ENCODE data around the gene ERMN. TPM values are rescaled to one million over a fixed set of nuclear protein-coding genes. Genes with fewer than 3 reads are reported as not detected.
A peak's percentile ranks its signal among the peaks of the same experiment; 100 is the strongest.

The ERMN gene
- total RNA-seq, 1 experiment from 2014 or later, result 0.06 TPM

DNA sequence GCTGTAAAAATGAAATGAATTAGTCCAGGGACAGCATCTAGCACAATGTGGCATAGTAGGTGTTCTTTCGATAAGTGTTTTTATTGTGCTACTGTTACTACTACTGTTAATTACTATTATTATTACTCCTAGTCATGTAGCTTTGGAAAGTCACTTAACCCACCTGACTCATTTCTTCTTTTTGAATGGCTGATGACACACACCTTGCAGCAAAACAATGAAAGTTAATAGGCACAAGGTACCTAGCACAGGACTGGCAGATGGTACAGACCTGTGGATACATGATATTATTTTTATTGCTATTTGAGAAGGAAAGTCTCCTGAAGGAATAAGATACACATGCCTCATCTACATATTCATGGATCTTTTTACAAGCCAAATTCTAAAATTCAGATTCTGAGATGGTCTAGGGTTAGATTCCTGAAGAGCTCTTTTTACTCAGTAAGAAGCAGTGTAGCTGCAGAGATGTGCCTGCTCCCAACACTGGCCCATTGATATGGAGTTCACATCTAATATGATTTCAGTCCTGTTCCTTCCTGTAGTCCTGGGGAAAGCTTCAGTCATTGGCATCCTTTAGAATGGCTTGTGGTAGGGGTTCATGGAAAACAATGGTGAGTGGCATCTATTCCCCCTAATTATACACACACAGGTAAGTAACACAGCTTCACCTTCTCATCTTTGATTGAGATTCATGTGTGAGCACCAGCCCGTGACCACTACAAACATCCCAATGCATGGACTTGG is 7.9 kb upstream of the ERMN start:
- DNase-seq (ENCODE audit: low read depth), result no peak

DNA sequence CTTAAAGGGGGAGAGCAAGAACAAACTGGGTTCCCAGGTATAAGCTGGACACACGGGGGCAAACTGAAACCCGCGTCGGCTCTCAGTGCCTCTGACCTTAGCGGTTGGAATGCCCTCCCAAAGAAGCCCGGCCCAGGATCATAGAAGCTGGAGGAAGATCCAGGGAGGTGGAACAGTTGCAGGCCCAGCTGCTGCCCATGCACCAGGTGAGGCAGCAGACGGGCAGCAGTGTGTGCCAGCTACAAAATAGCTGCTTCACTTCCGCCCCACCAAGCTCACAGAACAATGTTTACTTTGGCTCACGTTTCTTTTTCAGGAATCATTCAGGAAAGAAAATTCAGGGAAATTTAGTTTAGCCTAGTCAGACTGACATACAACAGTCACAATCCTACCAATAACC is 3.9 kb upstream of the ERMN start:
- DNase-seq (ENCODE audit: low read depth), result peak; percentile 43

DNA sequence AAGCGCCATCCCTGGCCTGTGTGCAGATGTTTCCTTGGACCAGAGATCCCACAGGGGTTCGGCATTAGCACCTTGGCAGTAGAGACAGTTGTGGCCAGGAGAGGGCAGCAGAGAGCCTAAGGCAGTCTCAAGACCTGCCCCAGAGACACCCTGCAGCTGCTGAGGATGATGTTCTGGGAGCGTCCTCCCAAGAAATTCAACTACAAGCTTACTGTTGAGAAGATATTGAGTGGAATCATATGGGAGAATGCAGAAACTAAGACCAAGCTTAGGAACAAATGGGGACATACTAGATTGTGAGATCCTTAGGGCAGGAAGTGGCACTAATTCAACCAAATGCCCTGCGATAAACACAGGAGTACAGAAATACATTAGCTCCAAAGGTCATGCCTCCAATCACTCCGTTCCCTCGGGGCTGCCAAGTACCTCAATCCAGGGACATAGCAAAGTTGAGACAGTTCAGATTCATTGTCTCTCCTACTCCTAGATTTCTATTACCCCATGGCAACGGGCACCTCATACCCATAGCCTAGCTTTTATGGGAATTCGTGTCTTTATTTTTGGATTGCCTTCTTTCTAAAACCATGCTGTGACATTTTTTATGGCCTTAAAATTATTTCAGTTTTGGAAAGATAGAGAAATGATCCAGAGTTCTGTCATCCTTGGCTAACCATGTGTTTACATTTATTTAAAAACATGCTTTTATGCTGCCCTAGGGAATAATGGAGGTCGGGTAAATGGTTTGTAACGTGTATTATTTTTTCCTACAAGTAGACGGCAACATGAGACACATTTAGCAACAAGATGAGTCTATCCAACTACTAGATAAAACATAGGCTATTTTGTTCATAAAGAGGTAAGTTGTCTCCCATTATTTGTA is 2.2 kb upstream of the ERMN start:
- DNase-seq (ENCODE audit: low read depth), result peak; percentile 68

DNA sequence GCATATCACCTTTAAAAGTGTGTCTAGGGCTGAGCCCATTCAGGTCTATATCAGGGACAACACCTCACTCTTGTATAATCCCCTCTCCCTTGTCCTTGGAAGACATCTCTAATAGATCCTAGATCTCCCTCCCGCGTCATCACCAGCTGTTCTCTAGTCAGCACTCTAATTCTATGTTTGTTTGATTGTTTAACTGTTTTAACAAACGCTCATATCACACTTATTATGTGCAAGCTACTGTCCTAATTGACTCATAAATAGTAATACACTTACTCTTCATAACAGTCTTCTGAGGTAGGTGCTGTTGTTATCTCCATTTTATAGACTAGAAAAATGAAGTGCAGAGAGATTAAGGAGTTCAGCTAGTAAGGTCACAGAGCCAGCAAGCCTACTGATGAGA is 1.6 kb upstream of the ERMN start:
- DNase-seq (ENCODE audit: low read depth), result no peak

DNA sequence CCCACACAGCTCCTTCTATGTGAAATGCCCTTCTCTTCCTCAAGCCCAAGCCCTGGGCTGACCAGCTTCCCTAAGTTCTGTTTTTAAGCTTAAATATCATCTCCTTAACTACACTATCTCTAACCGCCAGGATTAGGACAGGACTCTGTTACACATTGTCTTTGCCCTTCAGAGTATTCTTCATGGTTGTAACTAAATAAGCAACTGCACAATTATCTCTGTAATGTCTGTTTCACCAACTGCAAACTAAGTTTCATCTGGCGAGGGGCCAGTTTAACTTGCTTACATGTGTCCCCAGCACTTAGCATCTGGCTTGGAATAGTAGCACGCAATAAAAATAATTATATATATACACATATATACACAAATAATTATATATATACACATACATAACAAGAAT is 1.1 kb upstream of the ERMN start:
- DNase-seq (ENCODE audit: low read depth), result no peak

DNA sequence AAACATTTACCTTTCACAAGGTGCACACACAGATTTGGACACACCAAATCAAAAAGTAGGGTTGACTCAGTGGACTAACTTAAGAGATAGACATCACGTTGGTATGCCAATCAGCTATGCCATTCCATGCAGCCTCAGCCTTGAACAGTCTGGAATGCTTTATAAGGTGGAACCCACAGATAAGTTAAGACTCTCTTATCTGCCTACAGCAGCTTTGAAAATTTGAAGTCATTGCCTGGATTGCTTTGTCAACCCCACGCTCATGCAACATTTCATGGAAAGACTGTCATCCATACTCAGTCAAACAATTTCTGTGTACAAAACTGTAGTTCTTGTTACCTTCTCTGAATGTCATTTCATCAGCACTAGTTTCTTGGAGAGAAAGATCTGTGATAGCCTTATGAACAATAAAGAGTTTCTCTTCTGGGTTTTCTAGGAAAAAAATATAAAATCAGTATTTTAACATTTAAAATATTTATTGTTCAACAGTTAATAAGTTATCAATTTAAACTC is 1.2 kb downstream of the ERMN start:
- no peak for DNase-seq (ENCODE audit: low read depth)

DNA sequence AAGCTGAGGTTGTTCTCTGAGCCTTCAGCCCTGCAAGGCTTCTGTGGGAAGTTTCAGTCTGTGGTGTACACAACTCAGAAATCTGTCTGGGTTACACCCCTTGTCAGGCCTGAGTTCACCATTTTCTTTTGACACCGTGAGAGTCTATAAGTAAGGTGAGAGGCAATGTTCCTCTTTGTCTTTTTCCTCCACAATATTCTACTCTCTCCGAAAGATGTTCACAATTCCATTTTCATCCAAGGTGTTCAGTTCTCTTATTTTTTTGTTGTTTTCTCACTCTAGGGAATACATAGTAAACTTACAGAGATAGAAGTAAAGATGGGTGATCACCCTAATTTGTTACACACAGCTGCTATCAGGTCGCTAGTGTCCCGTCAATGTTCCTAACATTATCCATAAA is 3.2 kb downstream of the ERMN start:
- DNase-seq (ENCODE audit: low read depth), result no peak

DNA sequence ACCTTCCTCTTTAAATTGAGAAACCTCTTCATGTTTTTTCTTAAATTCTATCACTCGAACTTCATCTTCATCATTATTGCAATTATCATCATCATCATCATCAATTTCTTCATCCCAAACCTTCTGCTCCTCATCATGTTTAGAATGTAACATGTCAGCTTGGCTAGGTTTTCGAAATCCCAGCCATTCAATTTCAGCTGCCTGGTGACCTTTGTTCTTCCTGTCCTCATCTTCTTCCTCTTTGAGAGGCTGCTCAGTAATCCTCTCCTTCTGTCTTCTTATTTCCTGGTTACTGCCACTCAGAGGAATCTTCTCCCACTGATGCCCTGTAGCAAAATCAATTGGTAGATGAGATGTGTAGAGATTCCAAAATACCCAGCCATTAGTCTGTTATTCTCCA is 4.2 kb downstream of the ERMN start:
- no peak for DNase-seq (ENCODE audit: low read depth)

DNA sequence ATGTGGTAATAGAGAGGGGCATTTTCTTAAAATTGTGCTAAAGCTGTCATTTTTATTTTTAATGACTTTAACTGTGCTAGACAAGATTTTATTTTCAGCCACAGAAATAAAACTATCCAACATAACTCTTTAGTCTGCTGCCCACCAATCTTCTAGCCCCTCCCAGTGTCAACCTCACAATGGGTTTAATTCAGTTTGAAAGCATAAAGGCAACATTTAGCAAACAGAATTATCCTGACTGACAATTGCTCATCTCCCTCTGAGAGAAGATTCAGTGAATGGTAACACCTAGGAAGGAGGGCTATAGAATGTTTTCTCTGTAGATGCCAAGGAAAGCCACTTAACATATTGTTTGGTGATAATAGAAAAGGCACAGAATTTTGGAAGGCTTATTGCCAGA is 5.2 kb downstream of the ERMN start:
- no peak for DNase-seq (ENCODE audit: low read depth)

DNA sequence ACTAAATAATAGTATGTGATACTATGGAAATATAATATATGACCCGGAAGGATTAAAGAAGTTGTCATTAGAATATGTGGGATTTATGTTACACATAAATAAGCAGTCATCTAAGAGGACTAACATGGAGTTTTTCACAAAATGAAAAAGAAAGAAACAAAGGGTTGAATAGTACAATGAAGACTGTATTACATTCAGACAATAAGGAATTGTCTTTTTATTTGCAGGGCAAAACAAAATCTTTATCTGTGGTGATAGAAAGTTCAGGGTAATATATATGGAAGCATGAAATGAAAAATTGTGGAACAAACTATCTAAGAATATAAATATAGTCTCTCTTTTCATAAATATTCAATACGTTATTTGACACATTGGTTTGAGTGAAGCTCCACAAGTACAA is 5.8 kb downstream of the ERMN start:
- no peak for DNase-seq (ENCODE audit: low read depth)

DNA sequence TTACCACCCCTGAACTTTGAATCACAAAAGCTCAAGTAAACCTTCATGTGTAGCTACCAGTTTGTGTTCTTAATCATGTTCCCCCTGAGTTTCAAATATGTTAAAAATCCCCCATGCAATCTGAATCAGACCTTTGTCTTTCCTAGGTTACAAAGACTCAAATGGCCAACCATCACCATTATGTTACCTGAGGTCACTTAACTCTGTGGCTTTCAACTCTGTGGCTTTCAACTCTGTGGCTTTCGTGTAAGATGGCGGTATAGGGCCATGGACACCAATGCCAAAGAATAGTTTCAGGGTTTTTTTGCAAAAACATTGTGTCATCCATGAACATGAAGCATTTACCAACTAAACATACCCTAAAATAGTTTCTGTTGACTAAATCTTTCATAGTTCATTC is 6.7 kb downstream of the ERMN start:
- no peak for DNase-seq (ENCODE audit: low read depth)

DNA sequence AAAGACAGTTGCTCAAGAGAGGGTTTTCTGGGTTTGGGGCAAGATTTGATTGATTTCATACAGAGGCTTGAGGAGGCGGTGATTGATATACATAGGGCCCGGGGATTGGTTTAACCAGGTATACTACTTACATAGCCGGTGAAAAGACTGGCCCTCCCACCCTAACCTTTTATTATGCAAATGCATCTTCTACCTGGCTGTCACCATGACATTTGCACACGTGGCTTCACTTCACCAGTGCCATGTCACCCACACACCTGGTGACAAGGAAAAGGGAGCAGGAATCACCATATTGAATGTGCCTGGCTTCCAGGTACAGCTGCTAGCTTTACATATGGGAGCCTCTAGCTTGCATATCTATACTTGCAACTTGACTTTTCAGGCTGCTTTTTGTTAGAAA is 9.7 kb downstream of the ERMN start:
- DNase-seq (ENCODE audit: low read depth), result no peak

DNA sequence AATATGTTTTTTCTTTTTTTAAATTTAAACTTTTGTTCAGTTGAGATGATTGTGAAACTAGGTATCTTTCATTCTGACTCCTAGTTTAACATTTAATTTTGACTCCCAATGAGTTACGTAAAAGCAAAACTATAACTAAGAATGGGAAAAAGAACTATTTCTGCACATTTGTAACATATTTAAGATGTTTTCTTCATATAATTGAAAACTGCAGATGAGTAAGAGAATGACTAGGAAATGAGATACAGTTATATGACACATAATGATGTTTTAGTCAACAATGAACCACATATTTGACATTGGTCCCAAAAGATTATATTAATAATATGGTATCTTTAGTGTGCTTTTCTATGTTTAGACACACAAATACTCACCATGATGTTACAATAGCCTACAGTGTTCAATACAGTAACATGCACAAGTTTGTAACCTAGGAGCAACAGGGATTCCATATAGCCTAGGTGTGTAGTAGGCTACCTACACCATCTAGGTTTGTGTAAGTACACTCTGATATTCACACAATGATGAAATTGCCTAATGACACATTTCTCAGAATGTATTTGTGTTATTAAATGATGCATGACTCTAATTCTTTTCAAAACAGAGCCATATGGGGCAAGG is 12.6 kb downstream of the ERMN start:
- no peak for DNase-seq (ENCODE audit: low read depth)

DNA sequence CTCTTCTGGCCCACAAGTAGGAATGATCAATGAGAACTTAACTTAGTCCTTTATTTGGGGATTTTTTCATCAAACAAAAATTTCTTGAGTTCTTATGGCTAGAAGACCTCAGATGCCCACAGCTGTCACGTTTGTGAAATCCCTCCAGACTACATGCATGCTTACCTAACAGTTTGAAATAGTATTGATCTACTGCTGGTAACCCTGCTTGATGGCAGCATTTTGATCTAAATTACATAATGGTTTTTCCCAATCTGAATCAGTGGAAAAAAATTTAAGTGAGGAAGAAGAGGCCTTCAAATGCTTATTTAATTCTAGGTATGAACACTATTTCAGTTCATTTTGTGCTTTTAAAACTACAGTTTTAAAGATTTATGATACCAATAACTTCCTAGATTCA is 13.9 kb downstream of the ERMN start:
- DNase-seq (ENCODE audit: low read depth), result no peak

DNA sequence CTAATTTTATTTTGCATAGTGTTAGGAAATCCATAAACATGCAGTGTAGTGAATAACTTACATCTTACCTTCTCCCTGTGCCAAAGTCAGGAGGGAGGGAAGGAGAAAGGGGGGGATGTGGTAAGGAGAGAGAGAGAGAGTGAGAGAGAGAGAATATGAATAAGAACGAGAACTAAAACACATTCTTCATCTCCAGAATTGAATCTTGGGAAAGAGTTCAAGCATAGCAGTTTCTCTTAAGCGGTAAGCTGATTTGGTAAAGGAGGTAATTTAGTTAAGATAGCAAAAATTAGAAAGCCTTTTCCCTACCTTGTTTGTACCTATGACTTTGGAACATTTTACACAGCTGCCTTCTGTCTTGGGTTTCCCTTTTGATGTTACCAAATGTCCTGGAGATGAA is 15.7 kb downstream of the ERMN start:
- no peak for DNase-seq (ENCODE audit: low read depth)

DNA sequence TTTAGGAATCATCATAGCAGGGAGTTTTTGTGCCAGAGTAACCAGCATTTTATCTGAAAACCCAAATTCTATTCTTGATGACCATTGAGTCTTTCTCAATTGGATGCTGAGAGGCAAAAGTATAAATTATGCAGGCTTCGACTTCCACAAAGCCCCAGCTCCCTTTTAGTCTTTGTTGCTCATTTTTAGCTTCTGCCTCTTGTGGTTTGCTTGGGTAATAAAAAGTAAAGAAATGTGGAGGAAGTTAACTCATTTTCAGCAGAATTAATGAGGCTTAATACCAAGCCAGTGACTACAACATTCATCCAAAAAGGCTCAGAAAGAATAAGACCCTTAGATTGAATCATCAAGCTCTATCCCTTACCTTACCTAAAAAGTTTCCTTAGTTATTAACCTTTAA is 18.6 kb downstream of the ERMN start:
- peak; percentile 14 for DNase-seq (ENCODE audit: low read depth)

DNA sequence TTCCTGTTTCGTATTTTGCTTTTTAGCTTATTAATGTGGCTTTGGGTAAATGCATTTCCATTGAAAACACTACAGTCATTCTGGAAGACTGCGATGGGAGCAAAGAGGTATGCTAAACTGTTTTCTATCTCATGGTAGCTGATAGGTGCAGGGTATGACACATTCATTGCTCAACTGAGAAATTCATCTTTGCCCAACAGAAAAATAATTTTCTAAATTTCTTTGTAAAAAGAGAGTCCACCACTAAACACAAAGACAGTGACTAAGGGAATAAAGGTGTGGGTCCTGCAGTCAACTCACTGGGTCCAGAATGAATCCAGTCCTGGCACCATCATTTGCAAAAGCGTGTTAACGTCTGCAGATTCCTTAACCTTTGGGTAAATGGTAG is 19.9 kb downstream of the ERMN start:
- DNase-seq (ENCODE audit: low read depth), result no peak

DNA sequence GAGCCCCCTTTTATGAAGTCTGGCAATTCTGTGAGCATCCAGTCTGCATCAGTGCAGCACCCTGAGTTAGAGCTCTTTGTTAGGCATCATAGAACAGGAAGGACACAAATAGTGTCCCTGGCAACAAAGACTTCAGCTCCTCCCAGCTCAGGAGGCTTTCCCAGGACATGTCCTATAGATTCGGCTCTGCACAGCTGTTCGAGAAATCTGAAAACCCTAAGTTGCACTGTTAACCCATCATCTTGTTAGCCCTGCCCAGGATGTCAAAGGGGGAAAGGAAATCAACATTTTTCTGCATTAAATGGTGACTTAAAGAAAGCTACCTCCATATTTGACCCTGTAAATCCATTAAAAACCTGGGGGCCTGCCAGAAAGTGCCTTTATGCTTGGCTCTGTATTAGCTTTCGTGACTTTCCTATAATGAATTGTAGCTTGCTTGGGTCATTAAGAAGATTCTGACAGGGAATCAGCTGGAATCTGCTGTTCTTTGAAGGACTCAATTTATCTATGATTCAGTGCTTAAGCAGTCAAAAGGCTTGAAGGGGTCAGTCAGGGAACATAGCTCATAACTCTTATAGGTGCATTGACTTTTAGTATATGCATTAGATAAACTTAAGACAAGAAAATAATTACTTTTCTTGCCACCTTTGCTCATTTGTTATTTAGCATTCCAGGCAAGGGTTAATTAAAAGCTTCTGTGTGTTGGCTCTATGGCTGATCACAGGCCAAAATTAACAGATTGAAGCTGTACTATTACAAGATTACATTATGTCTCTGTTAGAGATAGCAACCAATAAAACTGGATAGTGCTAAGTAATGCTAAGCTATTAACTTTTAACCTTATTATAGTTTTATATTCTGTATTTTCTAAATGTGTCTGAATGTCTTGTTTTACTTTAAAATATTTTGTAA is 20.6 kb downstream of the ERMN start:
- peak; percentile 18 for DNase-seq (ENCODE audit: low read depth)

DNA sequence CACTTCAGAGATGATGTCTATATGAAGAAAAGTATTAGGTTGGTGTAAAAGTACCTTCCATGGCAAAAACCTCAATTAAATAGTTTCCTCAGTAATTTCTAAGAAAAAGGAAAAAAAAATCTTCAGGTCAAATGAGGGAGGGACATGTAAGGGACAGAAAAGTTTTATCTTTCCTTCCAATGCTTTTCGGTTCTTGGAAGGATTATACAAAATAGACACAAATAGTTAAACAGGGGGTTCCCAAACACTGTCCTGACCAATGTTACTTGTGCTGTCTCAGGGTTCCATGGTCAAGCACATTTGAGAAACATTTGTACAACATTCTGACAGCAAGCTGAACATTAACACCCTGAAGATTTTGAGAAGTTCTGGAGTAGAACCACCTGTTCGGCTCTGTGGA is 22.0 kb downstream of the ERMN start:
- DNase-seq (ENCODE audit: low read depth), result no peak

DNA sequence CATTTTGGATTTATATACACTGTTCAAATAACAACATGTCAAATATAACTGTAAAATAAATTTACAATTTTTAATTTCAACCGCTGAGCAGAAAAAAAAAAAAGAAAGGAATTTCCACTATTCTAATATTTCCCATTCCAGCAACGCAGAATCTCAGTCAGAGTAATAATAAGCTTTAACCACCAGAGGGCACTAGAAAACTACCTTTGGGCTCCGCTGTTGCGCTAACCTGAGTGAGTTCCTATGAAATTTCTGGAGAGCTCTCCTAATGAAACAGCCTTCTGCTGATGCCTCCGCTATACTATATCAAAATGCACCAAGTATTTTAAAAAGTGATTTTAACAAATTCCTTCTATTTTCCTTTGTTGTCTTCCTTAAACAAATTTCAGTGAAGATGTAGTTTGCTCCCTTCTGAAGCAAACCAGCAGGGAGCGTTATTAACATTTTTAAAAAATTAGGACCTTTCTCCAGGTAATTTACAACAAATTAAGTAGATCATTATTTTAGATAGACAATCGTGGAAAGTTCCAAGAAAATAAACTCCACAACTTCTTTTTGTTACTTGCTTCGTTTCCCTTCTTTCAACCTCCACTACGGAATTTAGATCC is 23.0 kb downstream of the ERMN start:
- peak; percentile 44 for DNase-seq (ENCODE audit: low read depth)

DNA sequence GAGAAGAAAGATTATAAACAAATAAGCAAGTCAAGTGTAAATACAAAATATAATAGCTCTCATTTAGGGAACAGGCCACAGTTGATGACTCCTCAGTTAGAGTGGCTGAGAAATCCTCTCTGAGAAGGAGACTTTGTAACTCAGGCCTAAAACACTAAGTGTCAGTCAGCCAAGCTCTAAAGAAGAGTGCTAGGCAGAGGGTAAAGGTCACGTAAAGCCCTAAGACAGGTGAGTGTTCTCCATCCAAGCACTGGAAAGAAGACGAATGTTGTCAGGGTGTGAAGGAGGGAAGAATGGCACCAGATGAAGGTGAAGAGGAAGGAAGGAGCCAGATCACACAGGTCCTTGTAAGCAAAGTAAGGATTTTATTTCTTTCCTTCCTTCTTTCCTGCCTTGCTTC is 24.3 kb downstream of the ERMN start:
- no peak for DNase-seq (ENCODE audit: low read depth)
